GM18520 (cell line): ENCODE results near the gene GIT2.
"Not testable (repeated sequence)": the region's sequence is repeated elsewhere in the genome, so short reads cannot be mapped to it uniquely, and the experiment has no call there.

Experiments used
- ATAC-seq: cut with Tn5 transposase; IDR thresholded peaks from one replicate; pipeline ENCODE4 v1.9.1; 2021; ENCODE audit not compliant: unreplicated experiment

The GIT2 gene

DNA sequence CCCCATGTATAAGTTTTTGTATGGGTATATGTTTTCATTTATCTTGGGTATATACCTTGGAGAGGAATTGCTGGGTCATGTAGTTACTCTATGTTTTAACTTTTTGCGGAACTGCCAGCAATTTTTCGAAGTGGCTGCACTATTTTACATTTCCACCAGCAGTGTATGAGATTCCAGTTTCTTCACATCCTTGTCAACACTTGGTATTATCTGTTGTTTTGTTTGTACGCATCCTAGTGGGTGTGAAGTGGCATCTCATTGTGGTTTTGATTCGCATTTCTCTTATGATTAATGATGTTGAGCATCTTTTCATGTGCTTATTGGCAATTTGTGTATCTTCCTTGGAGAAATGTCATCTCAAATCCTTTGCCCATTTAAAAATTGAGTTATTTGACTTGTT lies 9.9 kb upstream of the GIT2 start:
- ATAC-seq = no peak

DNA sequence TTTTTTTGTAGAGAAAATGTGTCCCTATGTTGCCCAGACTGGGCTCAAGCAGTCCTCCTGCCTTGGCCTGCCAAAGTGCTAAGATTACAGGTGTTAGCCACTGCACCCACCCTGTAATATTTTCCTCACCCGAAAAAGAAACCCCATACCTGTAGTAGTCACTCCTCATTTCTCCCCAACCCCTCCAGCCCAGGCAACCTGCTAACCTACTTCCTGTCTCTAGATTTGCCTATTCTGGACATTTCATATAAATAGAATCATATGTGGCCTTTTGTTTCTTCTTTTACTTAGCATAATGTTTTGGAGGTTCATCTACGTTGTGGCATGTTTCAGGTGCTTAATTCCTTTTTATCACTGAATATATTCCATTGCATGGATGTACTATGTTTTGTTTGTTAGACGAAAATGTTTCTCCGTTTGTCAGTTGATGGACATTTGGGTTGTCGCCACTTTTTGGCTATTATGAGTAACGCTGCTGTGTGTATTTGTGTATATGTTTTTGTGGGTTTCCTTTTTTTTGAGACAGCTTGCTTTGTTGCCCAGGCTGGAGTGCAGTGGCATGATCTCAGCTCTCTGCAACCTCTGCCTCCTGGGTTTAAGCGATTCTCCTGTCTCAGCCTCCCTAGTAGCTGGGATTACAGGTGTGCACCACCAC lies 9.3 kb upstream of the GIT2 start:
- peak; percentile 35 for ATAC-seq

DNA sequence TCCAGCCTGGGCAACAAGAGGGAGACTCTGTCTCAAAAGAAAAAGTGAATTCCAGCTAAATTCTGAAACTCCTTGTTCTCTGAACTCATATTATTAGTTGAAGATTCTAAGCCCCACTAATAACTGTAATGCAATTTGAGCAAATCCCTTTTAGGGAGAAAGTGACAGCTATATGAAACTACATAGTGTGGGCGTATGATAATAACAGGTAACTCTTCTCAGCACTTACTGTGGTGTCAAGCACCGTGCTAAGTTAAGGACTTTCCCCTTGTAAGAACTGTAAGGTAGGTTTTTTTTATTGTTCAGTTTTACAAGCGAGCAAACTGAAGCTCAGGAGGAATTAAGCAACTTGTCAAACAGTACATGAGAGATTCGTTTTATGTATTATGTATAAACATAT lies 8.4 kb upstream of the GIT2 start:
- ATAC-seq = peak; percentile 61

DNA sequence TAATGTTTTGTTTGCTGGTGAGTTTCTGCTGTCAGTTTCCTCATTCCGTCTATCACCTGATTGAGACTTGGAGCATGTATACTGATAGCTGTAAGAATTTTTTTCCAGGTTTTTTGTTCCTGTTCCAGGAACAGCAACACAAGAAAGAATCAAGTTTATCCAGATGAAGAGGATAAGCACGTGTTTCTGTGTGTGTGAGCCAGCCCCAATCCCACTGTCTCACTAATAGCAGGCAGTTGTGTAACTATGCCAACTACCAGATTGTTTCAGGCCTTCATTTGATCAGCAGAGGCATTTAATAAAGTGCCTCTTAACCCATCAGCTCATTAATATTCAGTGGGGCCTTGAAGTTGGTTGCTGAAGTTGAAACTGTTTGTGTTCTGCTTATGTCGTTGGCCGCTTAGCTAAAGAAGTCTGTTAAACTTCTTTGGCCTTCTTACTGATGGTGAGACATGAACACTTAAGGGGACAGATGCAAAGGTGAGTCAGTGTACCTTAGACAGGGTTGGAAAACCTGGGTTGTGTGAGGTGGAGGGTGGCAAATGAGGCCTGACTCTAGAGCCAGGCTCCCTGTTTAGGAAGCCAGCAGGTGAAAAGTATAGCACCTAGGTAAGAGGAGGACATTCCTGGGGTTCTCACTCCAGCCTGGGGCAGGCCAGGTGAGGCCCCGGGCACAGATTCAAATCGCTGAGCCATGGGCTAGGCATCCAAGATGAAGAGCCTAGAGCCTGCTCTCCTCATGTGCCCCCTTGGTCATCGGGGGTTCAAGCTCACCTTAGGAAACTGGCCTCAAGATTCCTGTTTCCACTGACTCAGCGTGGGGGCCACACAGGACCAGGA lies 6.7 kb upstream of the GIT2 start:
- no peak for ATAC-seq

- ATAC-seq = no peak
Observed at GRCh38 chr12:110001596-110001995, 5.4 kb upstream of the GIT2 start.

GRCh38 chr12:109999983-110000505 lies 3.9 kb upstream of the GIT2 start:
- no peak for ATAC-seq

GRCh38 chr12:109999649-109999971 lies 3.4 kb upstream of the GIT2 start:
- ATAC-seq = no peak

GRCh38 chr12:109998904-109999648 lies 2.9 kb upstream of the GIT2 start, which contains the start of gene ANKRD13A:
Gene ANKRD13A (plus strand): TSS chr12:109999430. CDS start chr12:109999689, 259 bp downstream.
- ATAC-seq = peak; percentile 31

DNA sequence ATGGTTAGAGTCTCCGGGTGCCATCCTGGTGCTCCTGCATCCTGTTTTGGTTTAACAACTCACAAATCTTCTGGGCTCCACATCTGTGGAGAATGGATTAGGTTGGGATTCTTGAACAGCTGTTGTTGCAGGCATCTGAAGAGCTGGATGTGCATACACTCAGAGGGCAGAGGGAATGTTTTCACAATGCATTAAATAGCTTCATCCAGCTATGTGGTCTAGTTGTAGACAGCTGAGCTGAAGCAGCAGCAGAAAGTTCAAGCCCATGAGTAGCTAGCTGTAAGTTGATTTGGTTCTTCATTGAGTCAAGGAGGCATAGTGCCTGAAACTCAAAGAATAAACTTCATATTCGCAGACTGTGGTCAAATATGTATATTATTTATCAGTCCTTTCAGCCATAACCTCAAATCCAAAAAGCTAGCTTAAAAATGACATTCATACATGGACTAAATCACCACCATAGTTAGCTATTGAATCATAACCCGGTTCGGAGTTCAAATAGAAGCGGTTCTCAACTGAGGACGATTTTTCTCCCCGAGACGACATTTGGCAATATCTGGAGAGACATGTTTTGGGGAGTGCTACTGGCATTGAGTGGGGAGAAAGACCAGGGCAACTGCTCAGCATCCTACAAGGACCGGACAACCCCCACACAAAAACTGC lies 2.2 kb upstream of the GIT2 start:
- ATAC-seq = no peak

DNA sequence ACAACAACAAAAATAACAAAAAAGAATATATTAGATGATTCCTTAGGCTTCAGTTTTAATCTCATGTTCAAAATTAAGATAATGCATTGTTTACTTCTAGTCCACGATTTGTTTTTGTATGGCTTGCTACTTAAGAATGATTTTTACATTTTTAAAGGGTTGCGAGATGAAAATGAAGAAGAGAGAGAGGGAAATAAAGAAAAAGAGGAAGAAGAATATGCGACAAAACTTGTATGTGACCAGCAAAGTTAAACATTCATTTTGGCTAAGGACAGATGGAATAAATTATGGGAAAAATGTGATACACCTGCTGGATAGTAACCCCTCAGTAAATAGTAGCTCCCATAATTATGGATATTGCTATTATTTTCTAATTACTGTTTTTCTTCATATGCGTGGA lies 1.2 kb upstream of the GIT2 start:
- ATAC-seq = no peak

DNA sequence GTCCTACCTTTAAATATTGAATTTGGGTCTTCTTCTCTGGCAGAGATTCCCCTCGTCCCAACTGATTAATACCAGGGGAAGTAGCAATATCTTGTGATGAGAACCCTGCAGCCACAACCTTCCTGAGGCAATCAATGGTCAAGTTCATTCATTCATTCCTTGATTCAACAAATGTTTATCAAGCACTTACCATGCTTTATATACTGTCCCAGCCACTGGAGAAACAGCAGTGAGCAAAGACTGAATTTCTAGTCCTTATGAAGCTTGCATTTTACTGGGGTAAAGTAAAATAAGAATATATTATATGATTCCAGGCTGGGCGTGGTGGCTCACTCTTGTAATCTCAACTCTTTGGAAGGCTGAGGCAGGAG lies 300 bp upstream of the GIT2 start:
- ATAC-seq = no peak

GRCh38 chr12:109995361-109995685 lies 845 bp downstream of the GIT2 start:
- no peak for ATAC-seq

- ATAC-seq = no peak
Observed at GRCh38 chr12:109994401-109995175, 1.6 kb downstream of the GIT2 start.

GRCh38 chr12:109993091-109993490 lies 3.1 kb downstream of the GIT2 start:
- ATAC-seq = no peak

DNA sequence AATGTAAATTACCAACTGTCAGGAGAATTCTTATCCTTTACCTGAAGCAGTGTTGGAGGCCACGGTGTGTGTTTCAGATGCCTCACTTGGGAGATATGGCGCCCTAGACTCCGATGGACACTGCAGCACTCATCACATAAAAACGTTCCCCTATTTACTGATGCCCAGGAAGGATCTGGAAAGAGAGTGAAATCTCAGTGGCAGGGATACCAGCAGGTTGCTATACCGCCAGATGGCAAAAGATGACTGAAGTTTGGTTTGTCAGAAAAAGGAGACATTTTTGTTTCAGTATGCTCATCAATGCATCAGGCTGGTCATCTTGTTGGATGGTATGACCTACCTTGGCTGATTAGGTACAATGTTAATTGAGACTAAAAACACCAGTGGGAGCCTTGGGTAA lies 4.6 kb downstream of the GIT2 start:
- no peak for ATAC-seq

- no peak for ATAC-seq
Observed at GRCh38 chr12:109989380-109989779, 6.8 kb downstream of the GIT2 start.

GRCh38 chr12:109988903-109989302 lies 7.3 kb downstream of the GIT2 start:
- no peak for ATAC-seq

- ATAC-seq = no peak
Observed at GRCh38 chr12:109988274-109988673, 7.9 kb downstream of the GIT2 start.

- no peak for ATAC-seq
Observed at GRCh38 chr12:109987615-109988014, 8.6 kb downstream of the GIT2 start.

- ATAC-seq = not testable (repeated sequence)
Observed at GRCh38 chr12:109986236-109986635, 9.9 kb downstream of the GIT2 start.
